Hepatocyte (in vitro differentiated cells): ENCODE results near the gene EFCAB10. TPM values are rescaled to one million over a fixed set of nuclear protein-coding genes. Genes with fewer than 3 reads are reported as not detected.
A peak's percentile ranks its signal among the peaks of the same experiment; 100 is the strongest.

ENCODE experiments used
- DNase-seq: peaks from one replicate; pipeline ENCODE4 v3.0.0-alpha.2; 2016; ENCODE audit warnings: low spot score
- H2AFZ ChIP-seq: fragments of 200-600 bp; sonication (generic); 2 replicates; pipeline ENCODE4 v1.6.0; 2016; ENCODE audit warnings: antibody characterized with exemption, mild to moderate bottlenecking
- H3K27ac ChIP-seq: fragments of 200-600 bp; sonication (generic); 2 replicates; pipeline ENCODE4 v1.5.1; 2016; ENCODE audit warnings: mild to moderate bottlenecking
- H3K27me3 ChIP-seq: fragments of 200-600 bp; sonication (generic); 2 replicates; pipeline ENCODE4 v1.6.1; 2016
- H3K36me3 ChIP-seq: fragments of 200-600 bp; sonication (generic); replicated peaks from 2 replicates; pipeline ENCODE4 v1.5.1; 2016; ENCODE audit warnings: low read depth; ENCODE audit not compliant: insufficient read depth
- H3K4me1 ChIP-seq: fragments of 200-600 bp; sonication (generic); 2 replicates; pipeline ENCODE4 v1.5.1; 2016; ENCODE audit warnings: mild to moderate bottlenecking, moderate library complexity; ENCODE audit not compliant: insufficient read depth
- H3K4me2 ChIP-seq: fragments of 200-600 bp; sonication (generic); 2 replicates; pipeline ENCODE4 v1.6.0; 2016
- H3K4me3 ChIP-seq: fragments of 200-600 bp; sonication (generic); 2 replicates; pipeline ENCODE4 v1.5.1; 2016; ENCODE audit warnings: mild to moderate bottlenecking
- H3K79me2 ChIP-seq: fragments of 200-600 bp; sonication (generic); 2 replicates; pipeline ENCODE4 v1.6.0; 2017; ENCODE audit warnings: mild to moderate bottlenecking
- H3K9me2 ChIP-seq: fragments of 200-600 bp; sonication (generic); replicated peaks from 2 replicates; pipeline ENCODE4 v1.6.0; 2017; ENCODE audit warnings: mild to moderate bottlenecking; ENCODE audit not compliant: insufficient read depth
- H3K9me3 ChIP-seq: fragments of 200-600 bp; sonication (generic); 2 replicates; pipeline ENCODE4 v1.5.1; 2016; ENCODE audit warnings: low read depth, mild to moderate bottlenecking
- H4K20me1 ChIP-seq: fragments of 200-600 bp; sonication (generic); 2 replicates; pipeline ENCODE4 v1.6.0; 2016; ENCODE audit warnings: mild to moderate bottlenecking; ENCODE audit not compliant: insufficient read depth, poor library complexity, severe bottlenecking
- CTCF ChIP-seq: fragments of 200-600 bp; sonication (generic); IDR thresholded peaks from 2 replicates; pipeline ENCODE4 v1.5.1; 2016; ENCODE audit warnings: antibody characterized with exemption, mild to moderate bottlenecking; ENCODE audit not compliant: poor library complexity
- EZH2 ChIP-seq: fragments of 200-600 bp; sonication (generic); IDR thresholded peaks from 2 replicates; pipeline ENCODE4 v1.6.1; 2016; ENCODE audit warnings: antibody characterized with exemption, mild to moderate bottlenecking, borderline replicate concordance
- EZH2phosphoT487 ChIP-seq: fragments of 200-600 bp; sonication (generic); IDR thresholded peaks from one replicate; pipeline ENCODE4 v1.6.1; 2018; ENCODE audit warnings: antibody characterized with exemption, mild to moderate bottlenecking, low read depth, moderate library complexity; ENCODE audit not compliant: unreplicated experiment, severe bottlenecking
- WGBS: methylation state at CpG from one replicate; pipeline ENCODE4 v1.1.6; 2016; ENCODE audit warnings: low lambda C conversion rate; ENCODE audit errors: missing lambda C conversion rate; 5-methylcytosine and 5-hydroxymethylcytosine counted together
- polyA plus RNA-seq: library from polyadenylated mRNA; unstranded; fragments of >200 nt; fragmentation: Nextera tagmentation; extraction: Ambion mirVana; gene quantifications from 2 replicates; pipeline ENCODE4 v1.2.1, GENCODE V29; 2016
- total RNA-seq: library from RNA; depleted of rRNA; stranded (reverse); fragments of >200 nt; gene quantifications from 2 replicates; pipeline ENCODE4 v1.2.3, GENCODE V29; 2014

The EFCAB10 gene
- total and polyA plus RNA-seq, 2 experiments from 2014 or later, result 0.24 TPM; not detected in 1

- 82% methylated on average over 2 of the region's 2 CpGs for WGBS
- TF ChIP-seq EZH2, result no peak
- TF ChIP-seq EZH2phosphoT487, result no peak
- no peak for TF ChIP-seq CTCF
- Histone ChIP-seq H4K20me1 (no peaks in the 10 kb centered on the region), H2AFZ (no peak overlapping the region), H3K4me2 (no peak overlapping the region), H3K9me3 (no peaks in the 10 kb centered on the region), H3K79me2 (no peaks in the 10 kb centered on the region), H3K27ac (no peak overlapping the region), H3K4me3 (no peak overlapping the region), H3K27me3 (no peaks in the 10 kb centered on the region), H3K36me3 (no peaks in the 10 kb centered on the region), H3K4me1 (peaks cover 7% of the 10 kb centered on the region), H3K9me2 (no peaks in the 10 kb centered on the region)
- no peak for DNase-seq
Measured at GRCh38 chr7:105591522-105591921, 10.2 kb upstream of the EFCAB10 start.

GRCh38 chr7:105590793-105591192 is 9.5 kb upstream of the EFCAB10 start:
- Histone ChIP-seq H3K27ac (no peak overlapping the region), H2AFZ (no peak overlapping the region), H3K9me2 (no peaks in the 10 kb centered on the region), H3K79me2 (no peaks in the 10 kb centered on the region), H4K20me1 (no peaks in the 10 kb centered on the region), H3K9me3 (no peaks in the 10 kb centered on the region), H3K4me3 (no peak overlapping the region), H3K4me2 (no peak overlapping the region), H3K27me3 (no peaks in the 10 kb centered on the region), H3K36me3 (no peaks in the 10 kb centered on the region), H3K4me1 (peaks cover 7% of the 10 kb centered on the region)
- DNase-seq, result no peak
- TF ChIP-seq EZH2 (no peak), EZH2phosphoT487 (no peak), CTCF (no peak)
- 81% methylated on average over 5 of the region's 5 CpGs for WGBS

GRCh38 chr7:105589356-105590077 is 8.2 kb upstream of the EFCAB10 start:
- Histone ChIP-seq H3K9me3 (no peaks in the 10 kb centered on the region), H2AFZ (no peak overlapping the region), H3K36me3 (no peaks in the 10 kb centered on the region), H3K27ac (no peak overlapping the region), H3K27me3 (no peaks in the 10 kb centered on the region), H3K79me2 (no peaks in the 10 kb centered on the region), H4K20me1 (no peaks in the 10 kb centered on the region), H3K9me2 (no peaks in the 10 kb centered on the region), H3K4me1 (peaks cover 7% of the 10 kb centered on the region), H3K4me2 (no peak overlapping the region), H3K4me3 (no peak overlapping the region)
- 41% methylated on average over 6 of the region's 6 CpGs for WGBS
- TF ChIP-seq CTCF (peak; percentile 66), EZH2phosphoT487 (no peak), EZH2 (no peak)
- DNase-seq, result peak; percentile 78
